HG02981 (cell line): ENCODE data around the gene BCAT1.
"Not testable (repeated sequence)": the region's sequence is repeated elsewhere in the genome, so short reads cannot be mapped to it uniquely, and the experiment has no call there.

ENCODE experiments used
- ATAC-seq: cut with Tn5 transposase; IDR thresholded peaks from one replicate; pipeline ENCODE4 v1.9.1; 2021; ENCODE audit warnings: mild to moderate bottlenecking, moderate library complexity; ENCODE audit not compliant: unreplicated experiment

The BCAT1 gene

DNA sequence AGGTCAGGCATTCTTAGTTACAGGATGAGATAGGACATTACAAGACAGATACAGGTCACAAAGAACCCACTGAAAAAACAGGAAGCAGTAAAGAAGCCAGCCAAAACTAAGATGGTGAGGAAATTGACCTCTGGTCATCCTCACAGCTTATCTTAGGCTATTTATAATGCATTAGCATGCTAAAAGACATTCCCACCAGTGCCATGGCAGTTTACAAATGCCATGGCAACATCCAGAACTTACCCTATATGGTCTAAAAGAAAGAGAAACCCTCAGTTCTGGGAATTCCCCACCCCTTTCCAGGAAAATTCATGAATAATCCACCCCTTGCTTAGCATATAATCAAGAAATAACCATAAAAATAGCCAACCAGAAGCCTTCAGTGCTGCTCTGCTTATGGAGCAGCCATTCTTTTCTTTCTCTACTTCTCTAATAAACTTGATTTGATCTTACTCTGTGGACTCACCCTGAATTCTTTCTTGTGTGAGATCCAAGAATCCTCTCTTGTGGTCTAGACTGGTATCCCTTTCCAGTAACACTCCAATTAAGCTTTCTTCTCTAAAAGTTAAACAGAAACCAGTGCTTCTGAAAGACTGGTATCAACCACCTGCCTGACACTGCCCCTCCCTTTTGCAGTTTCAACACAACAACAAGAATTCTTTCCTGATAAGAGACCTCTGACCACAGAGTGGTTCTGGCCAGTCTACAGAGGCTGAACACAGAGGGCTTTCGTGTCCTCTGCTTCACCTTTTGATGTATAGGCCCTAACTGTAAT is 86.9 kb downstream of the BCAT1 start:
- ATAC-seq, result peak; percentile 65

DNA sequence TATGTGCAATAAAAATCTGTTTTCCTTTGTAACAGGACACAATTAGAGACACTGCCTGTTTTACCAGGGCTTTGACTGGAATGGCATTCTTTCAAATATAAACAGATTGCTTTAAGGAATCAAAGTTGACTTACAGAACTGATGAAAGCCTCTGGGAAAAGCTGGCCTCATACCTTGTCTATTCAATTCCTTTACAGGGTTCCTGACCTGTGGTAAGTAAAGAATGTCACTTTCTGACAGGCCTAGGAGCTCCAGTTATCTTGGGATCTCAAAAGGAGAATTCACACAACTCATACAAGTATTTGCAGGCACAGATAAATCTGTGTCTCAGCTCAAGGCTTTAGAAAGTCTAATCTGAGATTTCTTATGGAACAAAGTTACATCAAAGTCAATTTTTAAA is 88.4 kb downstream of the BCAT1 start:
- no peak for ATAC-seq

- no peak for ATAC-seq
These were observed 92.4 kb downstream of the BCAT1 start for GRCh38 chr12:24856541-24856940.

GRCh38 chr12:24854908-24855307 is 94.0 kb downstream of the BCAT1 start:
- ATAC-seq, result no peak

- no peak for ATAC-seq
These were observed 94.9 kb downstream of the BCAT1 start for GRCh38 chr12:24854017-24854416.

- ATAC-seq, result no peak
These were observed 95.3 kb downstream of the BCAT1 start for GRCh38 chr12:24853588-24853987.

GRCh38 chr12:24853094-24853493 is 95.8 kb downstream of the BCAT1 start:
- no peak for ATAC-seq

DNA sequence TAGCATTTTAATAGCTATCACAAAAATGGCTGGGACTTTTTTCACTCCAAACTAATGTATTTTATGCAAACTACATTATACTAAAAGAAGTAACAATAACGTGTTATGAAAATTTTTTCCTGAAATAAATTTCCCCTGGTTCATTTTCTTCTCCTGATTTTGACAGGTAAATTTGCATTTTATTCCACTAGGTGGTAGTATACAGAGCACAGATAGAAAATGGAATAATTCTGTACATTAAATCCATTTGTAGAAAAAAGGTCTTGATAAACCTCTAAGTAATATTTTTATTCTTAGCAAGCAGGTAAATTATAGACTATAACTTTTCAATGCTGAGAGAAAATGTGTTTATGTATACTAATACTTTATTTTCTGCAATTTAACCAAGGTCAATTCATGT is 96.5 kb downstream of the BCAT1 start:
- no peak for ATAC-seq

- not testable (repeated sequence) for ATAC-seq
These were observed 97.0 kb downstream of the BCAT1 start for GRCh38 chr12:24851883-24852282.

GRCh38 chr12:24851341-24851740 is 97.6 kb downstream of the BCAT1 start:
- no peak for ATAC-seq

DNA sequence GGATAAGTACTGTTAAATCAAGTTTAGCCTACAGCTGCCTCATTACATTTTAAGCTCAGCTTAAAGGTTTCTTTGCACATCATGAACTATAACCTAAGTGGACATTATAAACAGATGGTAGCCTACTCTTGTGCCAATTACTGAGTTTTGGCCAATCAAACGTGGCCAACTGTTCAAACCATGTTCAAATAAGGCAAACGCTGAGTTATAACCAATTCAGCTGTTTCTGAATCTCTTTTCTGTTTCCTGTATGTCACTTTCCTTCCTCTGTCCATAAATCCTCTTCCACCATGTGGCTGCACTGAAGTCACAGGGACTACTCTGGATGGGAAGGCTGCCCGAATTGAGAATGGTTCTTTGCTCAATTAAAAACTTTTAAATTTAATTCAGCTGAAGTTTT is 98.4 kb downstream of the BCAT1 start:
- no peak for ATAC-seq

DNA sequence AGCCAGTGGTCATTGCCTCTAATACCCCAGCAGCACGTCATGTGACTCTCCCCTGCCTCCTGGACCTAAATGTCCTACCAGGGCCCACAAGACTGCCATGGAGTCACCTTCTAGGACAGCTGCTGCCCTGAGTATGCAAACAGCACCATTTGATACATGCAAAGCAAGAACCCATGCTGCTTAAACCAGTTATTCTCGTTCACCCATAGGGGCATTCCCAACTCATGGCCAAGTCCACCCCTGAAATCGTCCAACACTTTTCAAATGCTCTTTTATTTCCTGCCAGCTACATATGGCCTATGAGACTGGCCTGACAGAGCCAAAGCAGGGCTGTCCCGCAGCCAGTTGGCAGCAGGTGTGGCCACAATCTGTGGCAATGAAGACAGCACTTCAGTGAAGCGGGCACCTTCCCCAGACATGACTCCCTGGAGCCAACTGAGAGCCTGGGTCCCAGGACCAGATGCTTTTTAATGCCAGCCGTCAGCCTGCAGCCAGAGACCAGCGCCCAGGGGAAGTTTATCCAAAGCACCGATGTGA is 99.9 kb downstream of the BCAT1 start:
- no peak for ATAC-seq

- no peak for ATAC-seq
These were observed 102.2 kb downstream of the BCAT1 start for GRCh38 chr12:24846689-24847088.

DNA sequence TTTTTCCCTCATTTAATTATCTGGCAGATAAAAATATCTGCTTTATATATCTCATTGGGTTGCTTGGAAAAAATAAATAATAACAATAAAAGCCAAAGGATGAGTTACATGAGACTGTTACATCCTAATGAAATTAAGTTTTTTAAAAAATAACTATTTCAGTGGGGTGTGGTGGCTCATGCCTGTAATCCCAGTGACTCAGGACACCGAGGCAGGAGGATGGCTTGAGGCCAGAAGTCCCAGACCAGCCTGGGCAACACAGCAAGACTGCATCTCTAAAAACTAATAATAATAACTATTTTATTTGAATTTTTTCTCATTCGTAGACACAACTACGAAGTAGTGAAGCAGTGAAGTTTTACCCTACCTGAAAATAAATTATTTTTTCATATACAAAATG is 103.3 kb downstream of the BCAT1 start:
- no peak for ATAC-seq

DNA sequence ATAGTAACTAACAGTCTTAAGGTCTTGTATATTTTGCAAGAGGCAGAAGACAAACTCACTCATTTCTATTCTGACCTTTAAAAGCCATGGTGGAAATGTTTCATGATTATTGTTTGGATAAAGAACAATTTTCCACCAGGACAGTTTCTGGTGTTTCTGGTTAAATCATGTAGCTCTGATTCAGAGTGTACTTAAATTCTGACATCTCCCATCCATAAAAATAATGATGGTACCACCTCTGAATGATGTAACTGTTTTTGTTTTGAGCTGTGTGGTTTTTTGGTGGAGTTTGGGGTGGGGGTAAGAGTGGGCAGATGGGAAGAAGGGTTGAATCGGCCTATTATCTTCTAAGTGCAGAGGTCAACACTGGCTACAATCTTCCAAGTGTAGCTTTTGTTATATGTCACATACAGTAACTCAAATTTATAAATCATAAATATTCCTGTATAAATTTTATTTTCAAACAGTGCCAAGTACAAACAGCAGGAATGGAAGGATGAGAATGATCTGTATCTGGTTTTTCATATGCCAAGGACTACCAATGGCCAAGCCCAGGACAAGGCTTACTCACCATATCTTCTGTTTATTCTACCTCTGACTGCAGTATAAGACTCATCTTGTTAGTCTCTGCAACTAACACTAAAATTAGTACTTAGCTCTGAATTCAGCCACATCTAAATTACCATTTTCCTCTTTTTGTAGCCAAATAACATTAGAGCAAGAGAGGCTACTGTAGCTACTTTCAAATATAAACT is 108.7 kb downstream of the BCAT1 start:
- no peak for ATAC-seq

DNA sequence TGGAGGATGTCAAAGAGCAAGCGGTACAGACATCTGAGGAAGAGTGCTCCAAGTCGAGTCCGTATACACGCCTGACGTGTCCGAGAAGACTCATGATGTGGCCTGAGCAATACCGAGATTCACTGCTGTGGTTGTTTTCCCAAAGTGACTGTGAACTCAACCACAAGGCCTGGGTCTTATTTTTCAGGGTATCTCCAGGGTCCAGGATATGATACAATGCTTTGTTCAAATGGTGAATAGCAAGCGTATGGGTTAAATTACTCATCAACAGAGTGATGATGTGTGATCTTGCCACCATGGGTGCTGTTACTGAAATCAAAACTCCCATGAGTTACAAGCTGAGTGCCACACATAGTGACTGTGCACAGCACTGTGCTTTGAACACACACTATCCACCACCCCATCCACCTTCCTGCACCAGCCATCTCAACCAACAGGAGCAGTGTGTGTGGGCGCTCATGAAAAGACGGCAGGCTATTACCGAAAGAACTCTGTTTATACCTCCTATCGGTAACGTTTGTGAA is 109.6 kb downstream of the BCAT1 start:
- ATAC-seq, result peak; percentile 82

DNA sequence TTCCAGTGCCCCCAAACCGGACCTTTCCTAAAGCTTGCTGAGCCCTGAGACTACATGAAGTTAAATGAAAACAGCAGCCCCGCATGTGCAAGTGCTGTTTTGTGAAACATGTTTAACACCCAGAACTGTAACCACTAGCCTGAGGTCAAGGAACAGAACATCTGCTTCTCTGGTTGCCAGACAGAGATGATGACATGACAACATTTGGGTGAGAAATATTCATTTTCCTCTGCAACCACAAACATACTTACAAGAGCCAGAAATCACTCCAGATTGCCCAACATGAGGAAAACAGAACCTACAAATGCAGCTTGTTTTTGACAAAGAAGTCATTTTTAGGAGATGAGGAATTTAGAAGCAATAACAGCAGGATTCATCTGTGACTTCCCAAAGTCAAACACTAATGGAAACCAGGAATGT is 110.4 kb downstream of the BCAT1 start:
- ATAC-seq, result peak; percentile 52

GRCh38 chr12:24835377-24835776 is 113.5 kb downstream of the BCAT1 start:
- no peak for ATAC-seq

DNA sequence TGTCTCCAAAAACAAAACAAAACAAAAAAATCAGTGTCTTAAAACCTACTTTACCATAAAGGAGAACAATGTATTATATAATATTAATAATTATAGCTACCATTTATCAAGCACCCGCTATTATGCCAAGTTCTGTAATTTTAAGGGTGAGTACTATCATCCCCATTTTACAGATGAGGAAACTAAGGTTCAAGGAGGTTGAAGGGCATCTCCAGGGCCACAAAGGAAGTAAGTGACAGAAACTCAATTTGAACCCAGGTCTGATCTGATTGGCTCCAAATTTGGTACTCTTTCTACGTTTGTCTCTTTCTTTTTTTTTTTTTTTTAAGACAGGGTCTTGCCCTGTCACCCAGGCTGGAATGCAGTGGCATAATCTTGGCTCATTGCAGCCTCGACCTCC is 115.4 kb downstream of the BCAT1 start:
- no peak for ATAC-seq

- ATAC-seq, result no peak
These were observed 124.9 kb downstream of the BCAT1 start for GRCh38 chr12:24823808-24824515.
